ENCODE results near the gene CSRP3.

GRCh38 chr11:19234231-19234817, 32.5 kb upstream of the CSRP3 start:
- TF ChIP-seq, protein P1, sequence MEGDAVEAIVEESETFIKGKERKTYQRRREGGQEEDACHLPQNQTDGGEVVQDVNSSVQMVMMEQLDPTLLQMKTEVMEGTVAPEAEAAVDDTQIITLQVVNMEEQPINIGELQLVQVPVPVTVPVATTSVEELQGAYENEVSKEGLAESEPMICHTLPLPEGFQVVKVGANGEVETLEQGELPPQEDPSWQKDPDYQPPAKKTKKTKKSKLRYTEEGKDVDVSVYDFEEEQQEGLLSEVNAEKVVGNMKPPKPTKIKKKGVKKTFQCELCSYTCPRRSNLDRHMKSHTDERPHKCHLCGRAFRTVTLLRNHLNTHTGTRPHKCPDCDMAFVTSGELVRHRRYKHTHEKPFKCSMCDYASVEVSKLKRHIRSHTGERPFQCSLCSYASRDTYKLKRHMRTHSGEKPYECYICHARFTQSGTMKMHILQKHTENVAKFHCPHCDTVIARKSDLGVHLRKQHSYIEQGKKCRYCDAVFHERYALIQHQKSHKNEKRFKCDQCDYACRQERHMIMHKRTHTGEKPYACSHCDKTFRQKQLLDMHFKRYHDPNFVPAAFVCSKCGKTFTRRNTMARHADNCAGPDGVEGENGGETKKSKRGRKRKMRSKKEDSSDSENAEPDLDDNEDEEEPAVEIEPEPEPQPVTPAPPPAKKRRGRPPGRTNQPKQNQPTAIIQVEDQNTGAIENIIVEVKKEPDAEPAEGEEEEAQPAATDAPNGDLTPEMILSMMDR (IDR thresholded peaks at IDR 0.05): no peak
- TF ChIP-seq POLR2A (IDR thresholded peaks at IDR 0.05): no peak

Measured in adrenal gland (tissue), 5 donors.